ENCODE results near the gene PTPN23. TPM values are rescaled to one million over a fixed set of nuclear protein-coding genes. Genes with fewer than 3 reads are reported as not detected.
A peak's percentile ranks its signal among the peaks of the same experiment; 100 is the strongest.

PTPN23 gene
- total and polyA plus RNA-seq, 9 of the 15 experiments (the other 6 are each of a cell fraction or from before 2014, with no cell fraction given) = 0.41 to 58.7 (median 7.2) TPM

GRCh38 chr3:47380601-47381316 lies at the start of gene PTPN23 (continued):
- TF ChIP-seq CEBPG (CRISPR knock-in tag; IDR thresholded peaks at IDR 0.05) = no peak
- no peak for TF ChIP-seq CEBPG (tag; conservative IDR thresholded peaks at IDR 0.05 in 1 of 2, IDR thresholded peaks at IDR 0.05 in 1 of 2)
- peak; percentile 78 for TF ChIP-seq RERE (CRISPR knock-in tag; IDR thresholded peaks at IDR 0.05; ENCODE audit: borderline replicate concordance)
- 0 out of 2 replicates have a peak, but pooled peaks have one; percentile 6 for TF ChIP-seq ZNF740 (CRISPR knock-in tag; IDR thresholded peaks at IDR 0.05)
- no peak for TF ChIP-seq ZNF740 (tag; IDR thresholded peaks at IDR 0.05)
- TF ChIP-seq RBM17 (IDR thresholded peaks at IDR 0.05; ENCODE audit: borderline replicate concordance, low read depth, low read length) = no peak
- 0 out of 2 replicates have a peak, but pooled peaks have one; percentile 34 for TF ChIP-seq PTBP1 (IDR thresholded peaks at IDR 0.05; ENCODE audit: low read depth, low read length)
- 0 out of 2 replicates have a peak, but pooled peaks have one; percentile 4 for TF ChIP-seq GMEB1 (CRISPR knock-in tag; IDR thresholded peaks at IDR 0.05)
- peak; percentile 92 for TF ChIP-seq ELF1 (tag; IDR thresholded peaks at IDR 0.05)
- TF ChIP-seq ZNF311 (CRISPR knock-in tag; IDR thresholded peaks at IDR 0.05) = no peak
